BE2C (cell line): ENCODE results near the gene USP25.

Experiments used
- DNase-seq: peaks from one replicate; pipeline ENCODE4 v3.0.0-alpha.2; 2020
- H3K27me3 ChIP-seq: fragments of 250-450 bp; sonication (Bioruptor Pico); 2 replicates; pipeline ENCODE4 v1.5.1; 2020; ENCODE audit warnings: mild to moderate bottlenecking
- H3K36me3 ChIP-seq: fragments of 250-450 bp; sonication (Bioruptor Pico); 2 replicates; pipeline ENCODE4 v1.5.1; 2020; ENCODE audit warnings: mild to moderate bottlenecking
- H3K4me1 ChIP-seq: fragments of 250-450 bp; sonication (Bioruptor Pico); 2 replicates; pipeline ENCODE4 v1.5.1; 2020
- H3K4me3 ChIP-seq: 2 replicates; pipeline ENCODE4 v1.5.1; 2011; ENCODE audit warnings: low read depth, low read length
- H3K9me3 ChIP-seq: fragments of 250-450 bp; sonication (Bioruptor Pico); 2 replicates; pipeline ENCODE4 v1.5.1; 2020
- TF ChIP-seq, protein P1 (sequence below): IDR thresholded peaks from 2 replicates; pipeline ENCODE4 v1.5.1; 2012; ENCODE audit warnings: mild to moderate bottlenecking, low read depth, low read length

USP25 gene

DNA sequence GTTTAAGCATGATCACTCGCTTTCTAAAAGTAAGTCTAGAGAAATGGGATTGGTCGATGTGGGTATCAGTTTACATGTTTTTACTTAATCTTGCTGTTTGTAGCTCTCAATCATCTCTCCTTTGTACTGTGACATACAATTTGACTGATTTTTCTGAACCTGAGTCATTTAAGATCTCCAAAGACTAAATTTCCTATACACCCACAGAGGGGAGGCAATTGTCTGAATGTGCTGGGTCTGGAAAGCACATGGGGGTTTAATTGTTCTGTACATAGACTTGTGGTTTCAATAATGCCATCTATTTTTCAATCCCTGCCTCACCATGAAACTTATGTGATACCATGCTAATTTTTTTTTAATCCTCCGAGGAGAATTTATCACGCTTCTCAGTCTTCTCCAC lies 65.8 kb downstream of the USP25 start:
- DNase-seq = no peak
- Histone ChIP-seq H3K9me3 (no peaks in the 10 kb centered on the region), H3K36me3 (no peaks in the 10 kb centered on the region), H3K4me1 (no peaks in the 10 kb centered on the region), H3K4me3 (no peak overlapping the region), H3K27me3 (no peaks in the 10 kb centered on the region)
- TF ChIP-seq, protein P1, sequence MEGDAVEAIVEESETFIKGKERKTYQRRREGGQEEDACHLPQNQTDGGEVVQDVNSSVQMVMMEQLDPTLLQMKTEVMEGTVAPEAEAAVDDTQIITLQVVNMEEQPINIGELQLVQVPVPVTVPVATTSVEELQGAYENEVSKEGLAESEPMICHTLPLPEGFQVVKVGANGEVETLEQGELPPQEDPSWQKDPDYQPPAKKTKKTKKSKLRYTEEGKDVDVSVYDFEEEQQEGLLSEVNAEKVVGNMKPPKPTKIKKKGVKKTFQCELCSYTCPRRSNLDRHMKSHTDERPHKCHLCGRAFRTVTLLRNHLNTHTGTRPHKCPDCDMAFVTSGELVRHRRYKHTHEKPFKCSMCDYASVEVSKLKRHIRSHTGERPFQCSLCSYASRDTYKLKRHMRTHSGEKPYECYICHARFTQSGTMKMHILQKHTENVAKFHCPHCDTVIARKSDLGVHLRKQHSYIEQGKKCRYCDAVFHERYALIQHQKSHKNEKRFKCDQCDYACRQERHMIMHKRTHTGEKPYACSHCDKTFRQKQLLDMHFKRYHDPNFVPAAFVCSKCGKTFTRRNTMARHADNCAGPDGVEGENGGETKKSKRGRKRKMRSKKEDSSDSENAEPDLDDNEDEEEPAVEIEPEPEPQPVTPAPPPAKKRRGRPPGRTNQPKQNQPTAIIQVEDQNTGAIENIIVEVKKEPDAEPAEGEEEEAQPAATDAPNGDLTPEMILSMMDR = no peak

DNA sequence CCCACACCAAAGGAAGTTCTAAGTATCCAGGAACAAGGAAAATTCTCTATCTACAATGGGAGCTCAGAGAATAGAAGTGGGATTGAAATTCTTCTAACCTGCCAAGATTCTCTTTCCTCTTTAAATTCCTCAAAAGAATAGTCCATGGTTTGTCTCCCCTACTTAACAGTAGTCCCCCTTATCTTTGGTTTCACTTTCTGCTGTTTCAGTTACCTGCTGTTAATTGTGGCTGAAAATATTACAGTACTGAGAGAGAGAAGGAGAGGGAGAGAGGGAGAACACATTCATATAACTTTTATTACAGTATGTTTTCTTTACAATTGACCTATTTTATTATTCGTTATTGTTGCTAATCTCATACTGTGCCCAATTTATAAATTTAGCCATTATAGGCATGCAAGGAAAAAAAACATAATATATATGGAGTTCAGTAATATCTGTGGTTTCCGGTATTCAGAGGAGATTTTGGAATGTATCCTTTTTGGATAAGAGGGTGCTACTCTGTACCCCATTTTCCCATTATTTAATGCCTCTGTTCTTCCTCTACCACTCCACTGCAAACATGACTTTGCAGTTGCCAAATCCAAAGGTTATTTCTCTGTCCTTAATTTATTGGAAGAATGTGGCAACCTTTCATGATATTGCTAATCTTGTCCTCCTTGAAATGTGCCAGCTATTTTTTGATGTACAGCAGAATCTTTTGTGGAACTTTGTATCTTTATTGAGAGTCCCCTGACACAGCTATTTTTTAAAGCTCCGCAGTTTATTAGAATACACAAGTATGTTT lies 68.0 kb downstream of the USP25 start:
- H3K4me3 ChIP-seq = no peak overlapping the region
- no peak for DNase-seq
- H3K9me3 ChIP-seq = no peaks in the 10 kb centered on the region
- TF ChIP-seq, protein P1 = no peak
- no peaks in the 10 kb centered on the region for H3K27me3 ChIP-seq
- H3K36me3 ChIP-seq = no peaks in the 10 kb centered on the region
- no peaks in the 10 kb centered on the region for H3K4me1 ChIP-seq

DNA sequence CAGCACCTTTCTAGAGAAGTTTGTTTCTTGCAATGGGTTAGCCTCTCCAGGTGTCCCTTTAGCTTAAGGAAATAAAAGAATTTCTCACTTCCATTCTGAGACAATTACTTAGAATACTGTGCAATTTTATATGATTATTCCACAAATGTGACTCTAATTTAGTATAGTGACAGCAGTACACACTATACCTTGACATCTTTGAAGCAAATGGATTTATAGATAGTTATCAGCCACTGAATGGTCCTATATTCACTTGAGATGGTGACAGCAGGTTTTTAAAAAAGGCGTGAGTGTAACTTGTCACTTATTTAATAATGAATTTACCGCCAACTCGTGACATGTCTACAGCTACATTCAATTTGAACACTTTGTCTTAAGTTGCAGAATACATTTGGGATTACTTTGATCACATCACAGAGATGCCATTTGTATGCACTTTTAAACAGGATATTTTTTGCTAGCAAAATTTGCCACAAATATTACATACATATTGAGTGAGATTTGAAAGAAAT lies 71.6 kb downstream of the USP25 start:
- no peak for DNase-seq
- Histone ChIP-seq H3K4me1 (peaks cover 3% of the 10 kb centered on the region), H3K36me3 (no peaks in the 10 kb centered on the region), H3K4me3 (no peak overlapping the region), H3K27me3 (no peaks in the 10 kb centered on the region), H3K9me3 (no peaks in the 10 kb centered on the region)
- TF ChIP-seq, protein P1 = no peak

DNA sequence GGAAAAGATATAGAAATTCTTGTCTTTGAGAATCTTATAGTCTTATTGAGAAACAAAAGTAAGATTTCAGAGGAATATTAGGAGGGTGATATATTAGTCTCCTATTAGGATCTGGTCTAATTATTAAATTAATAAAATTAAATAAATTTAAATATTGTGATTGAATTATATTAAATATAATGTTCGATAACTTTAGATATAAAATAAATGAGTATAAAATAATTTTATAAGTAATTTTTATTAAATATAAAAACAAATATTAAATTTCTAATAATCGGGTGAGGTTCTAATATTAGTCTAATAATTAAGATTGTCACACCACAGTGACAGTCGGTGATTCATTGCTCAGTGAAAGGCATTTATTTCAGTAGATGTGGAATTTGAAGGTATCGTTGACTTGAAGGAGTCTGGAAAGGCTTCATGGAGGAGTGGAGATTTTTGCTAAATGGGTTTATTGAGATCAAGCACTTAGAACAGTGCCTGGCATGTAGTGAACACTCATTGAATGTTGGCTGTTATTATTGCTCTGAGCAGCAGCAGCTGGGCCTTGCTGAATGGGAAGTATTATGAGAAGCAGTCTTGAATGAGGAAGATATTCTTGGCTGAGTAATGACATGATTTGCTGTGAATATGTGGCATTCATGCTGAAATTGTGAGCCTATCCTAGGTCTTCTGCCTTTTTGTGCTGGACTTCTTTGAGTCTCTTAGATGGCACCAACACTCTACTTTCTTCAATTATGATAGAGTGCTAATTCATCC lies 74.6 kb downstream of the USP25 start:
- Histone ChIP-seq H3K9me3 (no peaks in the 10 kb centered on the region), H3K4me3 (no peak overlapping the region), H3K4me1 (peaks cover 3% of the 10 kb centered on the region), H3K36me3 (no peaks in the 10 kb centered on the region), H3K27me3 (no peaks in the 10 kb centered on the region)
- DNase-seq = no peak
- TF ChIP-seq, protein P1 = no peak

DNA sequence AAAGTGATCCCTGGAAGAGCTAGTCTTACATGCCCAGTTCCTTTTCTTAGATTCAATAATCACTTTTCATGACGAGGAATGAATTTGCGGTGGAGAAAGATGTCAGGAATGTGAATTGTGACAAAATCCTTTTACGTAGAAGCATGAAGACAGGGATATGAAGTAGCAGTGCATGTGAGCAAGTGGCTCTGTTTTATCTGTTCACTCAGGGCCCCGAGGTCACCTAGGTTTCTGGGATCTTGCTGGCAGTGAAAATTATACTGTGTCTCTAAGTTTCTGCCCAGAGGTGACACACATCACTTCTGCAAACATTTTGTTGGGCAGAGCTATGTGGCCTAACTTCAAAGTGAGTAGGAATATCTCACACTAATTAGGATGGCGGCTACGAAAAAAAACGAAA lies 79.3 kb downstream of the USP25 start:
- peaks cover 3% of the 10 kb centered on the region for H3K4me1 ChIP-seq
- H3K9me3 ChIP-seq = no peaks in the 10 kb centered on the region
- TF ChIP-seq, protein P1 = no peak
- H3K27me3 ChIP-seq = no peaks in the 10 kb centered on the region
- no peak for DNase-seq
- no peak overlapping the region for H3K4me3 ChIP-seq
- H3K36me3 ChIP-seq = no peaks in the 10 kb centered on the region

DNA sequence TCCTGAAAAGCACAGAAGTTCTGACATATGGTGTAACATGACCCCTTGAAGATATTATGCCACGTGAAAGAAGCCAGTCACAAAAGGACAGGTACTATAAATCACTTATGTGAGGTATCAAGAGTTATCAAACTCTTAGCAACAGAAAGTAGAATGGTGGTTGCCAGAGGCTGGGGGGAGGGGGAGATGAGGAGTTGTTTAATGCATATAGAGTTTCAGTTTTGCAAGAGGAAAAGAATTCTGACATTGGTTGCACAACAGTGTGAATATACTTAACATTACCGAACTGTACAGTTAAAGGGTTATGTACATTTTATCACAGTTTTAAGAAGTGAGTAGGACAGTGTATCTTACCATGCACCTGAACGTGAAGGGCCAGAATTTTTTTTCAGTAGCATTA lies 80.0 kb downstream of the USP25 start:
- no peak for DNase-seq
- Histone ChIP-seq H3K4me1 (peaks cover 3% of the 10 kb centered on the region), H3K4me3 (no peak overlapping the region), H3K9me3 (no peaks in the 10 kb centered on the region), H3K27me3 (no peaks in the 10 kb centered on the region), H3K36me3 (no peaks in the 10 kb centered on the region)
- TF ChIP-seq, protein P1 = no peak
